Hematopoietic multipotent progenitor cell treated with erythropoietin and hydrocortisone succinate and interleukin-3 and kit ligand, for 15 days (in vitro differentiated cells): Measurements from ENCODE around the gene SERPINB7.

Source experiments
- DNase-seq: peaks from one replicate; pipeline ENCODE4 v3.0.0-alpha.2; 2015; ENCODE audit warnings: low spot score

SERPINB7 gene

DNA sequence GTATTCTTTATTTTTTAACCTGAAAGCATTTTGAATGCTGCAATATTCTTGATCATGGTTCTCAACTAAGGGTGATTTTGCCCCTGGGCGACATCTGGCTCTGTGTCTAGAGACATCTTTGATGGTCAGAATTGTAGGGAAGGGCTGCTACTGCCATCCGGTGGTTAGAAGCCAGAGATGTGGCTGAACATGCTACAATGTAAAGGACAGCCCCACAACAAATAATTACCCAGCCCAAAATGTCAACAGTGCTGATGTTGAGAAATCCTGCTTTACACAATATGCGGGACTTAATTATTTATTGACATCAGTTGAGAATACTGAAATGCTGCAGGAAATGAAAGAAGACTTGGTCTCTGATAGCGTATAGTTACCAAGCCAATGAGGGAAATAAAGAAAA, 74.8 kb downstream of the SERPINB7 start:
- DNase-seq, result no peak

DNA sequence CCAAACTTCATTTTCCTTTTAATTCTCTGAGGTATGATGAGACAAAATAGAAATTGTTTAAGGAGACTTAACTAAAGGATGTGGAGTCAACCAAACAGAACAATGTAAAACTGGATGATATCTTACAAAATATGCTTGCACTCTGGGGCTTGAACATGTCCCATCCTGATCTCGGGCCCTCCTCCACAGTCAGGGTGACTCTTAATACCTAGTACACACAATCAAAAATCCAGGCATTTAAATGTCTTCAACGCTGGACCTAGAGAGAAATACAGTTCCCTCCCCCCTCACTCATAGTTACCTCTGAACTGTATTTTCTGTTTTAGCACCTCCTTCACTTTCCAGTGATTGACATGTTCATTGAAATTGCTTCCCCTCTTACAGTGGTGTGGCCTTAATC, 75.4 kb downstream of the SERPINB7 start:
- no peak for DNase-seq
